NCI-H2227 (cell line): ENCODE data around the gene FSTL3.
"Not testable (repeated sequence)": the region's sequence is repeated elsewhere in the genome, so short reads cannot be mapped to it uniquely, and the experiment has no call there.

Source experiments
- DNase-seq: peaks from one replicate; lab custom pipeline; 2025; ENCODE audit not compliant: unreplicated experiment; lab: John Stamatoyannopoulos, UW

Gene FSTL3

GRCh38 chr19:676339-677105, at the start of gene FSTL3:
Gene FSTL3 (plus strand): TSS chr19:676392. CDS start chr19:676424, 32 bp downstream.
- no peak for DNase-seq

GRCh38 chr19:626566-626965, 49.6 kb upstream of the FSTL3 start:
- peak; percentile 15 for DNase-seq

- DNase-seq = no peak
Measured at GRCh38 chr19:628168-628567, 48.0 kb upstream of the FSTL3 start.

GRCh38 chr19:629515-629914, 46.7 kb upstream of the FSTL3 start:
- DNase-seq = not testable (repeated sequence)

GRCh38 chr19:629961-630714, 46.1 kb upstream of the FSTL3 start:
- DNase-seq = no peak

GRCh38 chr19:632579-633067, 43.6 kb upstream of the FSTL3 start:
- peak; percentile 65 for DNase-seq

- peak; percentile 96 for DNase-seq
Measured at GRCh38 chr19:633068-633785, 43.0 kb upstream of the FSTL3 start, which contains the start of gene POLRMT. Gene POLRMT (minus strand): TSS chr19:633537. CDS start chr19:633512, 25 bp downstream.

- no peak for DNase-seq
Measured at GRCh38 chr19:633786-634639, 42.2 kb upstream of the FSTL3 start.

GRCh38 chr19:634975-635652, 41.1 kb upstream of the FSTL3 start:
- no peak for DNase-seq

- no peak for DNase-seq
Measured at GRCh38 chr19:638906-639252, 37.3 kb upstream of the FSTL3 start.

- DNase-seq = peak; percentile 90
Measured at GRCh38 chr19:639253-640160, 36.7 kb upstream of the FSTL3 start, which contains the start of gene FGF22. Gene FGF22 (plus strand): TSS chr19:639879. CDS start chr19:639926, 47 bp downstream.

GRCh38 chr19:640161-640558, 36.0 kb upstream of the FSTL3 start:
- DNase-seq = no peak

GRCh38 chr19:640606-641189, 35.5 kb upstream of the FSTL3 start:
- no peak for DNase-seq

GRCh38 chr19:641702-642101, 34.5 kb upstream of the FSTL3 start:
- DNase-seq = no peak

GRCh38 chr19:642767-643727, 33.1 kb upstream of the FSTL3 start:
- no peak for DNase-seq

GRCh38 chr19:643736-644135, 32.5 kb upstream of the FSTL3 start:
- DNase-seq = no peak

- DNase-seq = no peak
Measured at GRCh38 chr19:644363-644762, 31.8 kb upstream of the FSTL3 start.
